ENCODE data around the gene HPSE2.
"Not testable (repeated sequence)": the region's sequence is repeated elsewhere in the genome, so short reads cannot be mapped to it uniquely, and the experiment has no call there.

HPSE2 gene

GRCh38 chr10:99235658-99236626 lies at the start of gene HPSE2:
Gene HPSE2 (minus strand): TSS chr10:99235852.
- no peak for TF ChIP-seq CTCF (IDR thresholded peaks at IDR 0.05; ENCODE audit: borderline replicate concordance, insufficient read depth, low read depth, low read length)
- H3K4me3 ChIP-seq (ENCODE audit: low read depth, low read length) = no peak within 1 kb of the TSS

- no peak for TF ChIP-seq CTCF (IDR thresholded peaks at IDR 0.05; ENCODE audit: borderline replicate concordance, insufficient read depth, low read depth, low read length)
- H3K4me3 ChIP-seq (ENCODE audit: low read depth, low read length) = no peak overlapping the region
Measured at GRCh38 chr10:99280472-99280871, 44.8 kb upstream of the HPSE2 start.

- H3K4me3 ChIP-seq (ENCODE audit: low read depth, low read length) = no peak overlapping the region
- TF ChIP-seq CTCF (IDR thresholded peaks at IDR 0.05; ENCODE audit: borderline replicate concordance, insufficient read depth, low read depth, low read length) = no peak
Measured at GRCh38 chr10:99279626-99280111, 44.0 kb upstream of the HPSE2 start.

GRCh38 chr10:99276848-99277486 lies 41.3 kb upstream of the HPSE2 start:
- H3K4me3 ChIP-seq (ENCODE audit: low read depth, low read length) = no peak overlapping the region
- peak; percentile 8; the same call in 1 of the 2 replicates for TF ChIP-seq CTCF (IDR thresholded peaks at IDR 0.05; ENCODE audit: borderline replicate concordance, insufficient read depth, low read depth, low read length)

GRCh38 chr10:99266383-99266782 lies 30.7 kb upstream of the HPSE2 start:
- no peak for TF ChIP-seq CTCF (IDR thresholded peaks at IDR 0.05; ENCODE audit: borderline replicate concordance, insufficient read depth, low read depth, low read length)
- no peak overlapping the region for H3K4me3 ChIP-seq (ENCODE audit: low read depth, low read length)

- H3K4me3 ChIP-seq (ENCODE audit: low read depth, low read length) = no peak overlapping the region
- TF ChIP-seq CTCF (IDR thresholded peaks at IDR 0.05; ENCODE audit: borderline replicate concordance, insufficient read depth, low read depth, low read length) = no peak
Measured at GRCh38 chr10:99248824-99249223, 13.2 kb upstream of the HPSE2 start.

GRCh38 chr10:99247893-99248292 lies 12.2 kb upstream of the HPSE2 start:
- not testable (repeated sequence) for H3K4me3 ChIP-seq (ENCODE audit: low read depth, low read length)
